CD8-positive, alpha-beta memory T cell (primary cell): ENCODE data around the gene GPATCH2L. TPM values are rescaled to one million over a fixed set of nuclear protein-coding genes. Genes with fewer than 3 reads are reported as not detected.

Experiments used
- CTCF ChIA-PET: fragments of 350-600 bp; sonication (Branson Sonifier 250); formaldehyde crosslinking; loops from one replicate; lab custom pipeline; 2021; ENCODE audit warnings: antibody characterized with exemption; lab: Charles Lee
- POLR2A ChIA-PET: fragments of 350-600 bp; sonication (Branson Sonifier 250); formaldehyde crosslinking; loops from one replicate; lab custom pipeline; 2021; ENCODE audit warnings: antibody characterized with exemption; lab: Charles Lee
- DNase-seq, 5 donors: peaks; one replicate each; pipeline versions ENCODE4 v3.0.0 to v3.0.0-alpha.2; 2020 to 2022; ENCODE audit warnings: mixed read lengths in 1 of 5
- H3K27ac ChIP-seq: one replicate; pipeline ENCODE4 v1.7.0; 2013; ENCODE audit warnings: low read depth, mild to moderate bottlenecking, low read length, moderate library complexity
- H3K27me3 ChIP-seq: 2 replicates; pipeline ENCODE4 v1.7.0; 2013; ENCODE audit warnings: low read length, mild to moderate bottlenecking; ENCODE audit not compliant: insufficient read depth, poor library complexity, severe bottlenecking
- H3K36me3 ChIP-seq: 2 replicates; pipeline ENCODE4 v1.7.0; 2013; ENCODE audit warnings: mild to moderate bottlenecking, low read length, moderate library complexity; ENCODE audit not compliant: insufficient read depth
- H3K4me1 ChIP-seq: 2 replicates; pipeline ENCODE4 v1.7.0; 2013; ENCODE audit warnings: mild to moderate bottlenecking, low read length, moderate library complexity; ENCODE audit not compliant: insufficient read depth
- H3K4me3 ChIP-seq: 2 replicates; pipeline ENCODE4 v1.7.0; 2013; ENCODE audit warnings: mild to moderate bottlenecking, low read length
- H3K9me3 ChIP-seq: 2 replicates; pipeline ENCODE4 v1.7.0; 2013; ENCODE audit warnings: mild to moderate bottlenecking, low read length
- H3K27ac Mint-ChIP-seq, 8 donors: one replicate each; pipeline ENCODE4 v1.8.0; 2020 to 2021; ENCODE audit warnings: mixed read lengths in 8 of 8, mild to moderate bottlenecking in 6 of 8, inconsistent platforms in 3 of 8, moderate library complexity in 3 of 8
- H3K27me3 Mint-ChIP-seq, 2 donors: one replicate each; pipeline ENCODE4 v1.8.0; 2020 to 2021; ENCODE audit warnings: mixed read lengths in 2 of 2, mild to moderate bottlenecking in 1 of 2, moderate library complexity in 1 of 2
- H3K36me3 Mint-ChIP-seq, 3 donors: one replicate each; pipeline ENCODE4 v1.8.0; 2020 to 2021; ENCODE audit warnings: mixed read lengths in 3 of 3, inconsistent platforms in 1 of 3, mild to moderate bottlenecking in 1 of 3
- H3K4me1 Mint-ChIP-seq, 3 donors: one replicate each; pipeline ENCODE4 v1.8.0; 2020 to 2021; ENCODE audit warnings: mixed read lengths in 3 of 3, inconsistent platforms in 1 of 3, mild to moderate bottlenecking in 1 of 3
- H3K4me3 Mint-ChIP-seq, 7 donors: one replicate each; pipeline ENCODE4 v1.8.0; 2020 to 2021; ENCODE audit warnings: mixed read lengths in 7 of 7, mild to moderate bottlenecking in 6 of 7, moderate library complexity in 4 of 7, inconsistent platforms in 2 of 7
- H3K9me3 Mint-ChIP-seq, 5 donors: one replicate each; pipeline ENCODE4 v1.8.0; 2020 to 2022; ENCODE audit warnings: mixed read lengths in 5 of 5, mild to moderate bottlenecking in 3 of 5, moderate library complexity in 2 of 5, inconsistent platforms in 1 of 5
- polyA plus RNA-seq: library from polyadenylated mRNA; unstranded; fragments of 300-500 nt; fragmentation: Illumina TruSeq; gene quantifications from one replicate; pipeline ENCODE4 v1.2.3, GENCODE V29; 2021
- total RNA-seq, 2 experiments: library from RNA; stranded (reverse); gene quantifications; one replicate each; pipeline ENCODE4 v1.2.3, GENCODE V29; 2021

GPATCH2L gene
- total and polyA plus RNA-seq, 3 experiments from 2014 or later = 8.3 to 41.9 (median 36.0) TPM

GRCh38 chr14:76212242-76212641 is 60.5 kb downstream of the GPATCH2L start:
- H3K27me3 Mint-ChIP-seq = no peaks in the 10 kb centered on the region
- no peaks in the 10 kb centered on the region for H3K4me1 ChIP-seq
- no peak overlapping the region for H3K27ac ChIP-seq
- ChIA-PET POLR2A (no interaction called here), CTCF (no interaction called here)
- H3K4me3 Mint-ChIP-seq = no peak overlapping the region
- H3K36me3 Mint-ChIP-seq = peaks cover 0 to 9% (median 2%) of the 10 kb centered on the region in 3 donors
- no peak for DNase-seq
- peaks cover 0 to 11% (median 2%) of the 10 kb centered on the region in 5 donors for H3K9me3 Mint-ChIP-seq
- no peak overlapping the region for H3K4me3 ChIP-seq
- no peak overlapping the region for H3K27ac Mint-ChIP-seq
- no peaks in the 10 kb centered on the region for H3K36me3 ChIP-seq
- no peaks in the 10 kb centered on the region for H3K27me3 ChIP-seq
- H3K9me3 ChIP-seq = no peaks in the 10 kb centered on the region
- no peaks in the 10 kb centered on the region for H3K4me1 Mint-ChIP-seq

- Histone ChIP-seq H3K9me3 (no peaks in the 10 kb centered on the region), H3K36me3 (no peaks in the 10 kb centered on the region), H3K4me1 (no peaks in the 10 kb centered on the region), H3K27me3 (no peaks in the 10 kb centered on the region), H3K4me3 (no peak overlapping the region), H3K27ac (no peak overlapping the region)
- Mint-ChIP-seq H3K27ac (no peak overlapping the region), H3K4me1 (no peaks in the 10 kb centered on the region), H3K27me3 (no peaks in the 10 kb centered on the region), H3K9me3 (peaks cover 0 to 18% (median 3%) of the 10 kb centered on the region in 5 donors), H3K36me3 (peaks cover 0 to 15% (median 0%) of the 10 kb centered on the region in 3 donors), H3K4me3 (no peak overlapping the region)
- ChIA-PET CTCF (no interaction called here), POLR2A (no interaction called here)
- DNase-seq = no peak
These were observed 65.5 kb downstream of the GPATCH2L start for GRCh38 chr14:76217179-76217578.

- Histone ChIP-seq H3K9me3 (no peaks in the 10 kb centered on the region), H3K27ac (no peak overlapping the region), H3K4me3 (no peak overlapping the region), H3K36me3 (no peaks in the 10 kb centered on the region), H3K4me1 (no peaks in the 10 kb centered on the region), H3K27me3 (no peaks in the 10 kb centered on the region)
- H3K27me3 Mint-ChIP-seq = no peaks in the 10 kb centered on the region
- peaks cover 0 to 20% (median 0%) of the 10 kb centered on the region in 3 donors for H3K36me3 Mint-ChIP-seq
- no peak overlapping the region for H3K4me3 Mint-ChIP-seq
- no peak overlapping the region for H3K27ac Mint-ChIP-seq
- no peaks in the 10 kb centered on the region for H3K4me1 Mint-ChIP-seq
- peaks cover 0 to 15% (median 2%) of the 10 kb centered on the region in 5 donors for H3K9me3 Mint-ChIP-seq
- ChIA-PET POLR2A (no interaction called here), CTCF (no interaction called here)
- DNase-seq = no peak
These were observed 66.9 kb downstream of the GPATCH2L start for GRCh38 chr14:76218662-76219061.

GRCh38 chr14:76219873-76220272 is 68.2 kb downstream of the GPATCH2L start:
- DNase-seq = no peak
- H3K36me3 ChIP-seq = no peaks in the 10 kb centered on the region
- CTCF ChIA-PET = no interaction called here
- no peaks in the 10 kb centered on the region for H3K27me3 Mint-ChIP-seq
- H3K27ac ChIP-seq = no peak overlapping the region
- H3K27me3 ChIP-seq = no peaks in the 10 kb centered on the region
- no peak overlapping the region for H3K4me3 ChIP-seq
- no peak overlapping the region for H3K4me3 Mint-ChIP-seq
- H3K4me1 Mint-ChIP-seq = no peaks in the 10 kb centered on the region
- peaks cover 0 to 17% (median 0%) of the 10 kb centered on the region in 3 donors for H3K36me3 Mint-ChIP-seq
- no peaks in the 10 kb centered on the region for H3K4me1 ChIP-seq
- H3K9me3 ChIP-seq = no peaks in the 10 kb centered on the region
- no peak overlapping the region for H3K27ac Mint-ChIP-seq
- POLR2A ChIA-PET = no interaction called here
- H3K9me3 Mint-ChIP-seq = peaks cover 0 to 20% (median 5%) of the 10 kb centered on the region in 5 donors

GRCh38 chr14:76227450-76228050 is 75.8 kb downstream of the GPATCH2L start:
- H3K27ac ChIP-seq = no peak overlapping the region
- H3K4me1 Mint-ChIP-seq = no peaks in the 10 kb centered on the region
- no peak overlapping the region for H3K4me3 ChIP-seq
- ChIA-PET CTCF (no interaction called here), POLR2A (no interaction called here)
- H3K27me3 ChIP-seq = no peaks in the 10 kb centered on the region
- peaks cover 0 to 16% (median 5%) of the 10 kb centered on the region in 5 donors for H3K9me3 Mint-ChIP-seq
- no peaks in the 10 kb centered on the region for H3K36me3 ChIP-seq
- H3K27me3 Mint-ChIP-seq = no peaks in the 10 kb centered on the region
- H3K9me3 ChIP-seq = no peaks in the 10 kb centered on the region
- DNase-seq = no peak
- no peaks in the 10 kb centered on the region for H3K4me1 ChIP-seq
- no peak overlapping the region for H3K27ac Mint-ChIP-seq
- H3K4me3 Mint-ChIP-seq = no peak overlapping the region
- H3K36me3 Mint-ChIP-seq = peaks cover 0 to 13% (median 0%) of the 10 kb centered on the region in 3 donors

- no peak overlapping the region for H3K27ac ChIP-seq
- H3K9me3 Mint-ChIP-seq = peaks cover 0 to 16% (median 5%) of the 10 kb centered on the region in 5 donors
- peaks cover 0 to 16% (median 0%) of the 10 kb centered on the region in 3 donors for H3K36me3 Mint-ChIP-seq
- H3K4me1 Mint-ChIP-seq = no peaks in the 10 kb centered on the region
- no peaks in the 10 kb centered on the region for H3K36me3 ChIP-seq
- no peak overlapping the region for H3K27ac Mint-ChIP-seq
- H3K27me3 Mint-ChIP-seq = no peaks in the 10 kb centered on the region
- DNase-seq = no peak
- no peak overlapping the region for H3K4me3 ChIP-seq
- H3K9me3 ChIP-seq = no peaks in the 10 kb centered on the region
- no peaks in the 10 kb centered on the region for H3K4me1 ChIP-seq
- ChIA-PET POLR2A (no interaction called here), CTCF (no interaction called here)
- H3K27me3 ChIP-seq = no peaks in the 10 kb centered on the region
- H3K4me3 Mint-ChIP-seq = no peak overlapping the region
These were observed 76.4 kb downstream of the GPATCH2L start for GRCh38 chr14:76228138-76228537.

- Histone ChIP-seq H3K27ac (no peak overlapping the region), H3K9me3 (no peaks in the 10 kb centered on the region), H3K4me1 (no peaks in the 10 kb centered on the region), H3K4me3 (no peak overlapping the region), H3K36me3 (no peaks in the 10 kb centered on the region), H3K27me3 (no peaks in the 10 kb centered on the region)
- no peak for DNase-seq
- Mint-ChIP-seq H3K9me3 (peaks cover 0 to 4% (median 0%) of the 10 kb centered on the region in 5 donors), H3K4me3 (no peak overlapping the region), H3K27ac (no peak overlapping the region), H3K36me3 (peaks cover 1 to 48% (median 15%) of the 10 kb centered on the region in 3 donors), H3K4me1 (no peaks in the 10 kb centered on the region), H3K27me3 (peaks cover 0 to 9% of the 10 kb centered on the region in 2 donors)
- POLR2A ChIA-PET = no interaction called here
- CTCF ChIA-PET = no interaction called here
These were observed 81.1 kb downstream of the GPATCH2L start for GRCh38 chr14:76232800-76233199.

- Histone ChIP-seq H3K4me3 (no peak overlapping the region), H3K27me3 (no peaks in the 10 kb centered on the region), H3K27ac (no peak overlapping the region), H3K4me1 (no peaks in the 10 kb centered on the region), H3K36me3 (no peaks in the 10 kb centered on the region), H3K9me3 (no peaks in the 10 kb centered on the region)
- CTCF ChIA-PET = no interaction called here
- Mint-ChIP-seq H3K4me3 (no peak overlapping the region), H3K27ac (no peak overlapping the region), H3K36me3 (peaks cover 1 to 65% (median 21%) of the 10 kb centered on the region in 3 donors), H3K27me3 (peaks cover 0 to 20% of the 10 kb centered on the region in 2 donors), H3K4me1 (no peaks in the 10 kb centered on the region), H3K9me3 (peaks cover 0 to 10% (median 5%) of the 10 kb centered on the region in 5 donors)
- POLR2A ChIA-PET = no interaction called here
- DNase-seq = no peak
These were observed 83.9 kb downstream of the GPATCH2L start for GRCh38 chr14:76235628-76236027.
